ENCODE results near the gene GABRA6.

GRCh38 chr5:161745392-161745791 lies 59.9 kb downstream of the GABRA6 start:
- TF ChIP-seq CTCF (IDR thresholded peaks at IDR 0.05) (no peak), EZH2 (IDR thresholded peaks at IDR 0.05) (no peak), EZH2phosphoT487 (IDR thresholded peaks at IDR 0.05) (no peak)
